Stimulated activated CD4-positive, alpha-beta T cell treated with anti-CD3 and anti-CD28 coated beads, Interleukin-15, amount 100 ng/mL, for 1 hour (primary cell): ENCODE results near the gene SLC44A3.
A peak's percentile ranks its signal among the peaks of the same experiment; 100 is the strongest.

ENCODE experiments used
- DNase-seq, 2 donors: peaks; one replicate each; pipeline ENCODE4 v3.0.0-alpha.2; 2020; ENCODE audit warnings: low read depth in 1 of 2, low spot score in 1 of 2

The SLC44A3 gene

GRCh38 chr1:94905207-94905606, 85.0 kb downstream of the SLC44A3 start:
- DNase-seq, result no peak

GRCh38 chr1:94906382-94906781, 86.2 kb downstream of the SLC44A3 start:
- DNase-seq, result no peak

GRCh38 chr1:94907136-94907535, 87.0 kb downstream of the SLC44A3 start:
- DNase-seq, result no peak

GRCh38 chr1:94908190-94908589, 88.0 kb downstream of the SLC44A3 start:
- DNase-seq, result no peak

GRCh38 chr1:94908965-94909364, 88.8 kb downstream of the SLC44A3 start:
- no peak for DNase-seq

GRCh38 chr1:94909486-94909885, 89.3 kb downstream of the SLC44A3 start:
- no peak for DNase-seq

- DNase-seq, result no peak
Measured at GRCh38 chr1:94912263-94913184, 92.4 kb downstream of the SLC44A3 start.

GRCh38 chr1:94917251-94917650, 97.1 kb downstream of the SLC44A3 start:
- no peak for DNase-seq

- DNase-seq, result no peak
Measured at GRCh38 chr1:94919241-94920030, 99.3 kb downstream of the SLC44A3 start.

- DNase-seq, result no peak
Measured at GRCh38 chr1:94920061-94920460, 99.9 kb downstream of the SLC44A3 start.

GRCh38 chr1:94921977-94922376, 101.8 kb downstream of the SLC44A3 start:
- no peak for DNase-seq

GRCh38 chr1:94922761-94923331, 102.7 kb downstream of the SLC44A3 start:
- DNase-seq, result no peak

GRCh38 chr1:94925004-94925403, 104.8 kb downstream of the SLC44A3 start:
- DNase-seq, result no peak

- peak in 1 of 2 donors; percentile 1 for DNase-seq
Measured at GRCh38 chr1:94925561-94926125, 105.5 kb downstream of the SLC44A3 start.

GRCh38 chr1:94926126-94926914, 106.2 kb downstream of the SLC44A3 start:
- DNase-seq, result peak in 1 of 2 donors; percentile 7

- peak; percentile 26 to 52 for DNase-seq
Measured at GRCh38 chr1:94926915-94927404, 106.8 kb downstream of the SLC44A3 start, which contains the start of gene CNN3. CNN3 (minus strand) TSS chr1:94927110; CDS start chr1:94926894, 216 bp downstream.

- no peak for DNase-seq
Measured at GRCh38 chr1:94927405-94928175, 107.4 kb downstream of the SLC44A3 start.

GRCh38 chr1:94928293-94928939, 108.3 kb downstream of the SLC44A3 start:
- no peak for DNase-seq
